Measurements from ENCODE around the gene GPI. TPM values are rescaled to one million over a fixed set of nuclear protein-coding genes. Genes with fewer than 3 reads are reported as not detected.

The GPI gene
- total and polyA plus RNA-seq, 2 of the 13 experiments (the other 11 are each of a cell fraction or from before 2014, with no cell fraction given), result 147 to 167 TPM

GRCh38 chr19:34364830-34365462 lies at the start of gene GPI (continued):
- peak; percentile 21; the same call in 1 of the 2 replicates for TF ChIP-seq ELF3 (CRISPR knock-in tag; IDR thresholded peaks at IDR 0.05)
- TF ChIP-seq ZSCAN30 (CRISPR knock-in tag; IDR thresholded peaks at IDR 0.05), result 0 out of 2 replicates have a peak, but pooled peaks have one; percentile 26
- TF ChIP-seq TCF7 (IDR thresholded peaks at IDR 0.05; ENCODE audit: low read depth), result no peak
- TF ChIP-seq, protein P1, sequence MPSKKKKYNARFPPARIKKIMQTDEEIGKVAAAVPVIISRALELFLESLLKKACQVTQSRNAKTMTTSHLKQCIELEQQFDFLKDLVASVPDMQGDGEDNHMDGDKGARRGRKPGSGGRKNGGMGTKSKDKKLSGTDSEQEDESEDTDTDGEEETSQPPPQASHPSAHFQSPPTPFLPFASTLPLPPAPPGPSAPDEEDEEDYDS (CRISPR knock-in tag; IDR thresholded peaks at IDR 0.05), result peak; percentile 32; the same call in 1 of the 2 replicates
- TF ChIP-seq, protein P2, sequence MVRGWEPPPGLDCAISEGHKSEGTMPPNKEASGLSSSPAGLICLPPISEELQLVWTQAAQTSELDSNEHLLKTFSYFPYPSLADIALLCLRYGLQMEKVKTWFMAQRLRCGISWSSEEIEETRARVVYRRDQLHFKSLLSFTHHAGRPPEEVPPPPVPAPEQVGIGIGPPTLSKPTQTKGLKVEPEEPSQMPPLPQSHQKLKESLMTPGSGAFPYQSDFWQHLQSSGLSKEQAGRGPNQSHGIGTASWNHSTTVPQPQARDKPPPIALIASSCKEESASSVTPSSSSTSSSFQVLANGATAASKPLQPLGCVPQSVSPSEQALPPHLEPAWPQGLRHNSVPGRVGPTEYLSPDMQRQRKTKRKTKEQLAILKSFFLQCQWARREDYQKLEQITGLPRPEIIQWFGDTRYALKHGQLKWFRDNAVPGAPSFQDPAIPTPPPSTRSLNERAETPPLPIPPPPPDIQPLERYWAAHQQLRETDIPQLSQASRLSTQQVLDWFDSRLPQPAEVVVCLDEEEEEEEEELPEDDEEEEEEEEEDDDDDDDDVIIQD (CRISPR knock-in tag; IDR thresholded peaks at IDR 0.05; ENCODE audit: low read depth), result no peak
- TF ChIP-seq ZFY (CRISPR knock-in tag; IDR thresholded peaks at IDR 0.05), result peak; percentile 73
- no peak for TF ChIP-seq NFIB (CRISPR knock-in tag; IDR thresholded peaks at IDR 0.05; ENCODE audit: borderline replicate concordance)
- TF ChIP-seq ZNF282 (IDR thresholded peaks at IDR 0.05; ENCODE audit: partially characterized antibody), result no peak
- TF ChIP-seq ZSCAN12 (CRISPR knock-in tag; IDR thresholded peaks at IDR 0.05), result peak; percentile 13; the same call in 1 of the 2 replicates
- peak; percentile 56; the same call in 1 of the 2 replicates for TF ChIP-seq HDAC2 (CRISPR knock-in tag; IDR thresholded peaks at IDR 0.05)
- TF ChIP-seq, protein P3, sequence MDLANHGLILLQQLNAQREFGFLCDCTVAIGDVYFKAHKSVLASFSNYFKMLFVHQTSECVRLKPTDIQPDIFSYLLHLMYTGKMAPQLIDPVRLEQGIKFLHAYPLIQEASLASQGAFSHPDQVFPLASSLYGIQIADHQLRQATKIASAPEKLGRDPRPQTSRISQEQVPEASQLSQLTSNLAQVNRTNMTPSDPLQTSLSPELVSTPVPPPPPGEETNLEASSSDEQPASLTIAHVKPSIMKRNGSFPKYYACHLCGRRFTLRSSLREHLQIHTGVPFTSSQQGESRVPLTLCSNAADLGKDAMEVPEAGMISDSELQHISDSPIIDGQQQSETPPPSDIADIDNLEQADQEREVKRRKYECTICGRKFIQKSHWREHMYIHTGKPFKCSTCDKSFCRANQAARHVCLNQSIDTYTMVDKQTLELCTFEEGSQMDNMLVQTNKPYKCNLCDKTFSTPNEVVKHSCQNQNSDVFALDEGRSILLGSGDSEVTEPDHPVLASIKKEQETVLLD (CRISPR knock-in tag; IDR thresholded peaks at IDR 0.05; ENCODE audit: low read depth), result 0 out of 2 replicates have a peak, but pooled peaks have one; percentile 38
- TF ChIP-seq PRDM15 (CRISPR knock-in tag; IDR thresholded peaks at IDR 0.05), result no peak
- TF ChIP-seq ARID4A (CRISPR knock-in tag; IDR thresholded peaks at IDR 0.05; ENCODE audit: borderline replicate concordance), result peak; percentile 65; the same call in 1 of the 2 replicates
- TF ChIP-seq ZNF839 (CRISPR knock-in tag; IDR thresholded peaks at IDR 0.05; ENCODE audit: borderline replicate concordance), result no peak
- peak; percentile 50; the same call in 1 of the 2 replicates for TF ChIP-seq ZSCAN9 (CRISPR knock-in tag; IDR thresholded peaks at IDR 0.05; ENCODE audit: borderline replicate concordance)
- no peak for TF ChIP-seq ARID2 (CRISPR knock-in tag; IDR thresholded peaks at IDR 0.05; ENCODE audit: borderline replicate concordance)
